ENCODE measurements around the gene DGUOK. TPM values are rescaled to one million over a fixed set of nuclear protein-coding genes. Genes with fewer than 3 reads are reported as not detected.
A peak's percentile ranks its signal among the peaks of the same experiment; 100 is the strongest.

Gene DGUOK
- total RNA-seq, 1 donor from 2014 or later = 40.8 TPM

- peaks cover 6% of the 10 kb centered on the region for H3K36me3 ChIP-seq (ENCODE audit: control insufficient read depth, insufficient read depth, low read length)
- DNase-seq (ENCODE audit: low read depth) = no peak
- TF ChIP-seq CTCF (IDR thresholded peaks at IDR 0.05; ENCODE audit: insufficient read depth, low read length, severe bottlenecking) = no peak
- FAIRE-seq = no peak
- H3K27me3 ChIP-seq (ENCODE audit: control insufficient read depth, insufficient read depth, low read length) = no peaks in the 10 kb centered on the region
- peak overlapping the region; percentile 22 for H3K4me3 ChIP-seq (ENCODE audit: low read depth, low read length)
Measured at GRCh38 chr2:74001781-74002504, 75.3 kb downstream of the DGUOK start.

DNA sequence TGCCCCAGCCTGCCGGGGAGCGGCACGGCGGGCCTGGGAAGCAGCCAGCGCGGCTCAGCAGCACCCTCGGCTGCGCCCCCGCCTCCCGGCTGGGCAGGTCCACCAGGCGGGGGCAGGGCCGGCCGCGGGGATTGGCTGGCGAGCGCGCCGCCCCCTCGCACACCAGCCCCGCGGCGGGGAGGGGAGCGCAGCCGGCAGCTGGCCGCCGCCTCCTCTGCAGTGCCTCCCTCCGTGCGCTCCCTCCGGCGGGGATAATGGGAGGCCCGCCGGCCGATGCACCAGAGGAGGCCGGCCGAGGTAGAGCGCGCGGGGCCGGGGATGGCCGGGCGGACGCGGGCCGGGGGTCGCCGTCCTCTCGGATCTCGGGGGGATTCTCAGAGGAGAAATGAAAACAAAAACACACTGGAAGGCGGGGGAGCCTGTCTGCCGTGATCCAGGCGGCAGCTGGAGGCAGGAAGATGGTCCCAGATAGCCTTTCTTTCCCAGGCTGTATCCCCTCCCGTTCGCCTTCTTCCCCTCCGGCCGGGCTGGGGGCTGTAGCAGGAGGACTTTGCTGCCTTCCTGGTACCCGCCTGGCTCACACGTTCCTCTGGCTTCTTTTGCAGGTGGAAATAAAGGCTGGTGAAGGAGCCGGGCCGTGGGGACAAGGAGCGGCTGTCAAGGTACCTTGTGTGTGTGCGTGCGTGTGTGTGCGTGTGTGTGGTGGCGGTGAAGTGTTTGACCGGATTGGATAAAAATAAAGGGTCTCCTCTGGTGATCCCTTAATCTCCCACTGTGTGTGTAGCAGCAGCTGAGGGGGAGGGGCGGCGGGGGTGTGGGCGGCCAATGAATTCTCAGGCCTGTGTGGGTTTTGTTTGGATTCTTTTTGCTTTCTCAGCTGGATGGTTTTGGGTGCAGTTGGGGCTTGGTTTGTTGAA is 76.1 kb downstream of the DGUOK start:
- DNase-seq (ENCODE audit: low read depth) = peak; percentile 59
- Histone ChIP-seq H3K27me3 (ENCODE audit: control insufficient read depth, insufficient read depth, low read length) (no peaks in the 10 kb centered on the region), H3K36me3 (ENCODE audit: control insufficient read depth, insufficient read depth, low read length) (peaks cover 6% of the 10 kb centered on the region), H3K4me3 (ENCODE audit: low read depth, low read length) (peak overlapping the region; percentile 42)
- FAIRE-seq = no peak
- TF ChIP-seq CTCF (IDR thresholded peaks at IDR 0.05; ENCODE audit: insufficient read depth, low read length, severe bottlenecking) = no peak

GRCh38 chr2:74003494-74004211 is 77.0 kb downstream of the DGUOK start:
- TF ChIP-seq CTCF (IDR thresholded peaks at IDR 0.05; ENCODE audit: insufficient read depth, low read length, severe bottlenecking) = no peak
- H3K4me3 ChIP-seq (ENCODE audit: low read depth, low read length) = peak overlapping the region; percentile 42
- H3K27me3 ChIP-seq (ENCODE audit: control insufficient read depth, insufficient read depth, low read length) = no peaks in the 10 kb centered on the region
- no peak for FAIRE-seq
- peaks cover 7% of the 10 kb centered on the region for H3K36me3 ChIP-seq (ENCODE audit: control insufficient read depth, insufficient read depth, low read length)
- DNase-seq (ENCODE audit: low read depth) = peak; percentile 69

- peaks cover 7% of the 10 kb centered on the region for H3K36me3 ChIP-seq (ENCODE audit: control insufficient read depth, insufficient read depth, low read length)
- FAIRE-seq = no peak
- DNase-seq (ENCODE audit: low read depth) = no peak
- no peak for TF ChIP-seq CTCF (IDR thresholded peaks at IDR 0.05; ENCODE audit: insufficient read depth, low read length, severe bottlenecking)
- H3K27me3 ChIP-seq (ENCODE audit: control insufficient read depth, insufficient read depth, low read length) = no peaks in the 10 kb centered on the region
- no peak overlapping the region for H3K4me3 ChIP-seq (ENCODE audit: low read depth, low read length)
Measured at GRCh38 chr2:74004212-74005182, 77.8 kb downstream of the DGUOK start.

DNA sequence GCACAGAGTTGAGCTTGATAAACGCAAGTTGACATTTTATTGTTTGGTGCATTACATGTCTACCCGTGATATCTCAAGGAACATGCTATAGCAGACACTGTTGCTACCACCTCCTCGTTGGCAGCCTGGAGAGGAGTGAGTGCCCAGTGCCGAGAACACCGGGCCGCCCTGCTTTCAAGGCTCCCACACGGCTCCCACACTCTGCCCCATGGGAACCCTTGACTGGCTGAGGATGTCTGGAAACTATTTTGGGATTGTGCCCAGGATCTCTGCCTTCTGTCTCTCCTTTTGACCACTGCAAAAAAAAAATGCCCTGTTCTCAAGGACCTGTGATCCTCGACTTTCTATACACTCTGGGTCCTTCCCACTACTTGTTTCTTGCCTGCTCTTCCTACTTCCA is 79.1 kb downstream of the DGUOK start:
- TF ChIP-seq CTCF (IDR thresholded peaks at IDR 0.05; ENCODE audit: insufficient read depth, low read length, severe bottlenecking) = no peak
- Histone ChIP-seq H3K4me3 (ENCODE audit: low read depth, low read length) (no peak overlapping the region), H3K27me3 (ENCODE audit: control insufficient read depth, insufficient read depth, low read length) (no peaks in the 10 kb centered on the region), H3K36me3 (ENCODE audit: control insufficient read depth, insufficient read depth, low read length) (peaks cover 7% of the 10 kb centered on the region)
- DNase-seq (ENCODE audit: low read depth) (no peak), FAIRE-seq (no peak)

All from bronchial epithelial cell (primary cell).